Lower leg skin (tissue), 4 donors: ENCODE data around the gene GPATCH4. TPM values are rescaled to one million over a fixed set of nuclear protein-coding genes. Genes with fewer than 3 reads are reported as not detected.

Experiments
- DNase-seq, 2 donors: peaks; one replicate each; pipeline ENCODE4 v3.0.0-alpha.2; 2019; ENCODE audit warnings: low spot score in 2 of 2
- H3K4me3 ChIP-seq: fragments of 200-600 bp; sonication (generic); 2 replicates; pipeline ENCODE4 v1.5.1; 2017; ENCODE audit warnings: mild to moderate bottlenecking, low read depth; ENCODE audit not compliant: poor library complexity, severe bottlenecking
- CTCF ChIP-seq, 3 donors: fragments of 450-650 bp; IDR thresholded peaks; one replicate each; pipeline ENCODE4 v1.5.1; 2016; ENCODE audit warnings: antibody characterized with exemption in 3 of 3, mild to moderate bottlenecking in 3 of 3, moderate library complexity in 2 of 3
- POLR2A ChIP-seq, 2 donors: fragments of 450-650 bp; IDR thresholded peaks; one replicate each; pipeline ENCODE4 v1.6.1; 2016 to 2017; ENCODE audit warnings: antibody characterized with exemption in 2 of 2, mild to moderate bottlenecking in 1 of 2, moderate library complexity in 1 of 2
- WGBS, 2 donors: methylation state at CpG; one replicate each; pipeline ENCODE4 v1.1.5; 2018; 5-methylcytosine and 5-hydroxymethylcytosine counted together
- intact Hi-C: fragments of 100-400 bp; cut with DNase I; formaldehyde crosslinking; loops from one replicate; pipeline ENCODE4 v1.15.0; 2023; ENCODE audit warnings: low total_unique reads
- total RNA-seq, 4 donors: library from RNA; depleted of rRNA; stranded (reverse); fragments of >200 nt; gene quantifications; one replicate each; pipeline ENCODE4 v1.1.0, GENCODE V29; 2016

Gene GPATCH4
- total RNA-seq = 10 to 100 TPM in 3 of 4 donors, 1 to 10 TPM in 1; 10.0 to 18.5 (median 13.9) TPM

- intact Hi-C loops = no loop called here
- no peak for TF ChIP-seq POLR2A (IDR thresholded peaks at IDR 0.05)
- TF ChIP-seq CTCF (IDR thresholded peaks at IDR 0.05) = no peak
- peak within 1 kb of the TSS; percentile 60 for H3K4me3 ChIP-seq
- peak; percentile 73 to 95 for DNase-seq
- WGBS, 2 donors = 0 to 1% methylated on average over 33 to 35 of the region's 35 CpGs
Measured at GRCh38 chr1:156601122-156601830, at the start of gene GPATCH4. Gene GPATCH4, minus strand, starts transcription at chr1:156601479.

GRCh38 chr1:156648951-156649350 is 47.7 kb upstream of the GPATCH4 start:
- DNase-seq = no peak
- no peak overlapping the region for H3K4me3 ChIP-seq
- intact Hi-C loops = no loop called here
- WGBS, 2 donors = 25 to 28% methylated on average over 2 of the region's 2 CpGs
- TF ChIP-seq POLR2A (IDR thresholded peaks at IDR 0.05) = no peak
- TF ChIP-seq CTCF (IDR thresholded peaks at IDR 0.05) = no peak

GRCh38 chr1:156648496-156648895 is 47.2 kb upstream of the GPATCH4 start:
- intact Hi-C loops = no loop called here
- no peak for DNase-seq
- WGBS, 2 donors = 82 to 94% methylated on average over 9 to 10 of the region's 10 CpGs
- TF ChIP-seq CTCF (IDR thresholded peaks at IDR 0.05) = no peak
- no peak for TF ChIP-seq POLR2A (IDR thresholded peaks at IDR 0.05)
- H3K4me3 ChIP-seq = no peak overlapping the region

GRCh38 chr1:156647351-156647750 is 46.1 kb upstream of the GPATCH4 start:
- TF ChIP-seq POLR2A (IDR thresholded peaks at IDR 0.05) (no peak), CTCF (IDR thresholded peaks at IDR 0.05) (no peak)
- H3K4me3 ChIP-seq = no peak overlapping the region
- intact Hi-C loops = no loop called here
- 64 to 91% methylated on average over 7 to 10 of the region's 10 CpGs for WGBS, 2 donors
- DNase-seq = no peak

GRCh38 chr1:156646738-156647211 is 45.5 kb upstream of the GPATCH4 start:
- WGBS, 2 donors = 29 to 34% methylated on average over 18 to 34 of the region's 51 CpGs
- intact Hi-C loops = no loop called here
- DNase-seq = no peak
- H3K4me3 ChIP-seq = no peak overlapping the region
- TF ChIP-seq POLR2A (IDR thresholded peaks at IDR 0.05) = no peak
- TF ChIP-seq CTCF (IDR thresholded peaks at IDR 0.05) = no peak
